Femur (tissue), 1 donor: Measurements from ENCODE around the gene MYO7B.

Experiments used
- DNase-seq: peaks from one replicate; pipeline ENCODE4 v3.0.0-alpha.2; 2017

The MYO7B gene

GRCh38 chr2:127611076-127611925, 75.8 kb downstream of the MYO7B start:
- DNase-seq, result no peak

- peak; percentile 8 for DNase-seq
Measured at GRCh38 chr2:127612111-127612822, 76.8 kb downstream of the MYO7B start.

GRCh38 chr2:127614246-127614645, 78.8 kb downstream of the MYO7B start:
- no peak for DNase-seq

GRCh38 chr2:127614731-127615130, 79.2 kb downstream of the MYO7B start:
- peak; percentile 12 for DNase-seq

- DNase-seq, result peak; percentile 18
Measured at GRCh38 chr2:127615511-127616166, 80.2 kb downstream of the MYO7B start.

GRCh38 chr2:127618551-127619202, 83.2 kb downstream of the MYO7B start:
- DNase-seq, result peak; percentile 12

GRCh38 chr2:127619203-127619590, 83.7 kb downstream of the MYO7B start:
- no peak for DNase-seq

- peak; percentile 15 for DNase-seq
Measured at GRCh38 chr2:127619877-127620705, 84.6 kb downstream of the MYO7B start.

- peak; percentile 21 for DNase-seq
Measured at GRCh38 chr2:127620866-127621265, 85.4 kb downstream of the MYO7B start.

GRCh38 chr2:127621981-127622431, 86.5 kb downstream of the MYO7B start:
- no peak for DNase-seq

- peak; percentile 11 for DNase-seq
Measured at GRCh38 chr2:127622561-127623387, 87.3 kb downstream of the MYO7B start.

- peak; percentile 15 for DNase-seq
Measured at GRCh38 chr2:127623388-127624319, 88.2 kb downstream of the MYO7B start.

GRCh38 chr2:127624320-127624755, 88.9 kb downstream of the MYO7B start:
- no peak for DNase-seq

- no peak for DNase-seq
Measured at GRCh38 chr2:127624756-127625571, 89.5 kb downstream of the MYO7B start.

- DNase-seq, result no peak
Measured at GRCh38 chr2:127625572-127625951, 90.1 kb downstream of the MYO7B start.

GRCh38 chr2:127626175-127626574, 90.7 kb downstream of the MYO7B start:
- DNase-seq, result no peak

- no peak for DNase-seq
Measured at GRCh38 chr2:127626917-127627739, 91.6 kb downstream of the MYO7B start.
